Measurements from ENCODE around the gene NECTIN4.
"Not testable (repeated sequence)": the region's sequence is repeated elsewhere in the genome, so short reads cannot be mapped to it uniquely, and the experiment has no call there.

The NECTIN4 gene

DNA sequence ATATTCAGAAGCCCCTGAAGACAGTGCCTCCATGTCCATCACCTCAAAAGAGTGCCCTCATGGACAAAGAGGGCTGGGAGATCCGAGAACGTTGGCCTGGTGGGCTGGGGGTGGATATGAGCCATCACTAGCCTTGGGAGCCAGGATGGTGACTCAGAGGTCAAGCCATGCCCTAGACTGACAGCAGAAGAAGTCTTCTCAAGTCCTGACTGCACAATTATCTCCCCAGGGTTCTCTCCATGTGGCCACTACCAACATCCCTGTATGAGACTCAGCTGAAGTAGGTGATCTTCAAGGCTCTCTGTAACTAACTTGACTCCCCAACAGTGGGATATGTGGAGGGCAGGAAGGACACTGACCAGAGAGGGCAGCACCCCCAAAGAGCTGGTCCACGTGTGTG lies 36.5 kb downstream of the NECTIN4 start:
- DNase-seq, result no peak

DNA sequence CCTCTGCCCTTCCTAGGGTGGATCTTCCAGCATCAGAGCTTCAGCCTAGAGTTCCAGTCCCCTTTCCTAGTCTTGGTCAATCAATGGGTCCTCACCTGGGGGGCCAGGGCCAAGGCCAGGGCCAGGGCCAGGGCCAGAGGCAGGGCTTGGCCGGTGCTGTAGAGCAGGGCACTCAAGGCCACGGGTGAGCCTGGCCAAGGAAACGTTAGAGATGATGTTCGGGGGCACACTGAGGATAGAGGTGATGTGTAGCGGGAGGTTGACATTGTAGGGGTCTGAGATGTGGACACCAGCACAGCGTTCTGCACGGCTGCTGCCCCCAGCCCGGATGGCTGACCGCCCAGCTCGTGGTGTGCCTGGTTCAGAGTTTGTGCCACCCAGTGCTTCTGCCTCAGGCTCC lies 38.1 kb downstream of the NECTIN4 start:
- no peak for DNase-seq

DNA sequence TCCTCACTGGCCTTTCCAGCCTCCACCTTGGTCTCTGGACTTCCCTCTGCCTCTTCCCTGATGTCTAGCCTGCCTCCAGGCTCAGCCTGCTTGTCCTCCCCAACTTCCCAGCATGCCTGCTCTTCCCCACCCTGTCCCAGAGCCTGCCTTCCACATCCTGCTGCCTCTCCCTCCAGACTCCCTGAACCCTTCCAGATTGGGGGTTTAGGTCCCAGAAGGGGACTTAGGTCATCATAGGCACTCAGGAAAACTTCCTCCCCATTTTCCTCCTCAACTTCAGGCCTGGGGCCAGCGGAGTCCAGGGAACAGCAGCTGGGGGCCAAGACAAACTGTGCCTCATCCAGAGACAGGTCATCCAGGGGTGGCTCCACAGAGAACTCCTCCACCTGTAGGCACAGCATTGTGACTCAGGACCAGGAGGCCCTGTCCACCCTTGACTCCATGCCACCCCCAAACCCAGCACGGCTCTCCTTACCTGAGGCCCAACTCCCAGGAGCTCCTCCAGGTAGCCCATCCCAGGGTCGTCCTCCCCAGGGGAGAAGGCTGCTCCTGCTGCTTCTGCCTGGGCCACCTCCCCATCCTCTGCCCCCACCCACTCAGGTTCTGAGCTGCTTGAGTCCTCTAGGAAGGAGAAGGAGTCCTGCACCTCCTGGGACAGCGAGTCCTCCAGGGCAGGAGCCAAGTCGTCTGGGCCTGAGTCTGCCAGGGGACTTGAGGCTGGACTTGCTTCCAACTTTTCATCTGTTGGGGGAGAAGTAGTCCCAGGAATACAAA lies 40.2 kb downstream of the NECTIN4 start:
- DNase-seq, result no peak

DNA sequence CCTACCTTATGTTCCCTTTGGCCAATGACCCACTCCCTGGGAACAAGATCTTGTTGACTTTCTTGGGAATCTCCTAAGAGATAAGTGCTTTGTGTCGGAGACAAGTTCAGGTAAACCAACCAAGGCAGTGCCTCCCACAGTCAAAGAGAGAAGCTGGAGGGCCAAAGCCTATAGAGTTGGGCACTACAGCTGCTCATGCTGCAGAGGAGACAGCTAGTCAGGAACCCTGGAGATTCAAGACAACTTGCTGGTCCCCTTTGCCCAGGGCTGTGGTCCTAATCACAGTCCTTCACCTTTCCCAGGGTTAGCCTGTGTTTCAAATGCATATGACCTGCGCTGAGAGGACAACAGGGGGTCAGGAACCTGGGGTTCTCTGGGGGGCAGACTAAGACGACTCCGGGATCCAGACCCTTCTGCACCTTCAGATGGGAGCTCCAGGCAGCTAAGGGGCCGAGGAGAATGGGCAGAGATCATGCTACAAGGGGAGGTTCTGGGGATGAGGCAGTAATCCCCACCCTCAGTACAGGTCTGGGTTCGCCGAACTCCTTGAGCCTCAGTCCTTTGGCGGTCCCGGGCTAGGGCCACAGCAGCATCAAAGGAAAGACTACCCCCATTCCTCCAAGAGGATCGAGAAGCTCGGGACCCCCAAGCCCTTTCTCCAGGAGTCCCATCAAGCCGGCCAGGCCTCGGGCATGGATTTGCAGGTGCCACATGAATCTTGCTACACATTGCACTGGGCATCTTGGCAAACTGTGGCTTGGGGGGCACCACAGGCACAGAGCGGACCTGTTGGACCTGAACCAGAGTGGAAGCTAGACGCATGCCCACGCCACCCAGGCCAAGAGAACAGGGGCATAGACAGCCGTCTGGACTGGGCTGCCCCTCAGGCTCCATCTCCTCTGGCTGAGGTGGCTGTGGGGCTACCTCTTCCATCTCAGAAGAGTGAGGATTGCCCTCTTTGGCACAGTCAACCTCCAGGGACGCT lies 41.6 kb downstream of the NECTIN4 start:
- no peak for DNase-seq

DNA sequence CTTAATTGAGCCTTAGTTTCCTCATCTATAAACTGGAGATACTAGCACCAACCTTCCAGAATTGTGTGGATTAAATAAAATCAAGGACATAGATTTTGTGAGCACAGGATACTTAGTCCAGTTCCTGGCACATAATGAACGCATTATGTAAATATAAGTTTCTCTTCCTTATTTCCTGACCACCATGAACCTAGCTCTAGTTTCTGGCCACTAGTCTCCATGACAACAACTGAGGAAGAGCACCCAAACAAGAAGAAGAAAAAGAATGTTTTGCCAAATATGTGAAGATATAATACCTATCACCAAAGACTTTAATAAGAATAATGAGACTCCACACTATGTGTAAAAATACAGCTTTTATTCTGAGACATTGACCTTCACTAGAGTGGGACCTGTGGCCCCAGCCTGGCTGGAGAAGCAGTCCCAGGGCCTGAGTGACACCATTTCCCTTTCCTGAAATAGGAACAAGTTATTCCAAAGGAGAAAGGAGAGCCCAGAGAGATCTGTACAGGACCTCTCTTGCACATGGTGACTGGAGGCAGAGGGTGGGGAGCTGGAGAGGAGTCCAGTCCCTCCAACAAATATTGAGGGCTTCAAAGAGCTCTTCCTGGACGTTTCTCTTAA lies 42.6 kb downstream of the NECTIN4 start:
- no peak for DNase-seq

DNA sequence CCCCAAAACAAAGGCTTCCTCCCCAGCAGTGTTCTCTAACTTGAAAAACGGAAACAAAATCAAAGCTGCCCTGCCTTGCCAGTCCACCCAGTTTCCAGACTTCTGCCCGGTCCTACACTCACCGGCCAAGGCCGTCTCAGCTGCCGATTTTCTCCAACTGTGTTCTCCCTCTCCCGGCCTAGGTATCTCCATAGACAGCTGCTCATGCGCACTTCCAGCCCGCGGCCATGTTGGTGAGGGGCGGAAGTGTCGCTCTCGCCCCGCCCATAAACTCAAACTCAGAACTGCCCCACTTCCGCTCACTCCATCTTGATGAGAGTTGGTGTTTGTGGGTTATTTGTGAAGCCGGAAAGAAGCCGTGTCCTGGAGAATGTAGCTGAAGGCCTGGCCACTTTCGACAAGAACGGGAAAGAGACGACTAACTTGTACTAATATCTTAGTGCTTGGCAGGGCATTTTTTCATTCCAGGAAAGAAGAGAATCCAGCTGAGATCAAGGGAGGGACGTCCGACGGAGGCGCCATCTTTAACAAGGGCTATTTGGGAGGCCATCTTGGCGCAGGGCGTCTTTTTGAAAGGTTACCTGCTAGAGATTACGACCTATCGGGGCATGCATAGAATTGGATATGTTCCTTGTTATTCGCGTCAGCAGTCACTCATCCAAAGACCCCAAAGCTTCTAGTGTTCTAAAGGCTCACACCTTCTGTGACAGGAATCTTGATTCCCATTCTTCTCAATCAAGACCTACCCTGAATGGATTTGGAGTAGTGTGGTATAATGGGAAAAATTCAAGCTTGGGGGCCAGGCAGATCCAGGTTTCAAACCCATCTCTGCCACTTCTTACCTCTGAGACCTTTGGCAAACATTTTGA lies 43.4 kb downstream of the NECTIN4 start, which contains the start of gene USF1:
Gene USF1, minus strand, starts transcription at position 242 of the 869 bp plus-strand sequence. CDS start 2,702 bp downstream, outside the sequence.
- peak; percentile 74 to 97 (median 88) for DNase-seq

DNA sequence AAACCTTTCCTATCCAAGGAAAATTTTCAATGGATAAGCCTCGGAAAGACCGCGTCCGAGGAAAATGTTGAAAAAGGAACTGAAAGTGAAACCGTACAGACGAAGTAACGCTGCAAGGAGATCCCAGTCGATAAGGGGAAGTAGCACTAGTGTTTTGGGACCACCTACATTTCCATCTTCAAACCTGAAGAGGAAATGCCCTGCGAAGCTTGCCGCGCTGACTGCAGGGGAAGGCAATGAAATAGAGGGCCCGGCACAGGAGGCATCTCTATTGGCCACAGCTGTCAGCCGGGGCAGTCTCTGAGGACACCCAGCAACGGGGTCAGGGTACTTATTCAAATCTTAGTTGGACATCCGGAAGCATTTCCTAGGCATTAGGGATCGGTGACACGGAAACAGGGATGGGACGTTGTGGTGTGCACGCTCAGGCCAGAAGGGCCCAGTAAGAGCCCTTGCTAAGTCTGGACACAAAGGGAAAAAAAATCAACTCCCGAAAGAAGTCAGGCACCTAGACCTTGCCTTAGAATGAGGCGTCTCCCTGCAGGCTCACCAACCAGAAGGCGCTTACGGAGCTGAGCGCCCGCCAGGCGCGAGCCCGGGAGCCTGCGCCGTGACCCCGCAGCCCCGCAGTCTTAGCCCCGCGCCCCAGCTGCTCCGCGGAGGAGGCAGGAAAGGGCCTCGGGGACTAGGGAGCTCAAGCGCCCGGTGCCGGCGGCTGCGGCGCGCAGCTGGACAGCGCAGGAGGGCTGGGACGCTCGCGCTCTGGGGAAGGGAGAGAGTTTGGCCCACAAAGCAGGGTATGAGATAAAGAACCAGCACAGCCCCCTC lies 44.2 kb downstream of the NECTIN4 start:
- DNase-seq, result peak in 3 of 5 experiments; percentile 45 to 83 (median 64)

DNA sequence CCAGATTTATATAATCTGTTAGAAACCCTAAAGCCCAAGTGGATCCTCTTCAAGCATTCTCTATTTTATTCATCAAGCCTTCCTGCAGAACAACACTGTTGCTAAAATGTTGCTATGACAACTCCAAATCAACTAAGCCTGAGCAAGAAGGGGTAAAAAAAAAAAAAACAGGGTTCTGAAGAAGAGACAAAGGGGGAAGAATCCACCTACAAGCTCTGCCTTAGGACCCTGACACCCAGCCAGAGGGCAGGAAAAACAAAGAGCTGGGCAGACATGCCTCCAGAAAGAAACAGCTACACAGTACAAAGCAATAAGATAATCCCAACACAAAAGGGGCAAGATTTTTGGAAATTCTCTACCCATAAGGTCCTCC lies 44.8 kb downstream of the NECTIN4 start:
- DNase-seq, result peak in 2 of 5 experiments; percentile 35 to 65

DNA sequence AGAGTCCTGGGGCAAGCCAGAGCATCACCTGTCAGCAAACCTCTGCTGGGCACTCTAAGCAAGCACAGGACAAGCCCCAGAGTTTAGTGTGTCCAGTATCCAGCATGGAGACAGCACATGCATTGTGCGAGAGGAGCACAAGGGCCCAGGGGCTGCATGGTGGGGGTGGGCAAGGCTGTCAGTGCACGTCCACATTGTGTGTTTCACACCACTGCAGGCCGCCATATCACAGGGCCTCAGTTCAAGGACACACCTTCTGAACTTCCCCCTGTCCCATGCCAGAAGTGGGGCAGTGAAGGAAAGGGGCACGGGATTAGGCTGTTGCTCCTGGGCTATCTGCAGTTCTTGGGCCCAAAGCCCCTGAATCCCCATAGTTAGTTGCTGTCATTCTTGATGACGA lies 49.8 kb downstream of the NECTIN4 start:
- DNase-seq, result no peak

DNA sequence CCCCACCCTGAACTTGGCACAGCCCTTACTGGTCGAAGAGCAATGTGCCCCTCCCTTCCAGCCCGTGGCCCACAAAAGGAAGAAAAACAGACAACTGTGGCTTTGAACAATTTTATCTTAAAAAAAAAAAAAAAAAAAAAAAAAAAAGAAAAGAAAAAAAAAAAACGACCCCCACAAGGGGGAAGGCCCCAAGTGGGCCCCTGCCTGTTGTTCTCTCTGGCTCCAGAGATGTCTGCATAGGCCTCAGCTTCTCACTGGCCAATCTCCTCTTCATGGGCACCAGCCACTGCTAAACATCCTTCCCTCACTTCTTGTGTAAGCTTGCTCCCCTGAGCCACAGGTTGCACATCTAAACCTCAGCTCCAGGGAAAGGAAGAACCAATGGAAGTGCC lies 50.2 kb downstream of the NECTIN4 start:
- DNase-seq, result no peak

DNA sequence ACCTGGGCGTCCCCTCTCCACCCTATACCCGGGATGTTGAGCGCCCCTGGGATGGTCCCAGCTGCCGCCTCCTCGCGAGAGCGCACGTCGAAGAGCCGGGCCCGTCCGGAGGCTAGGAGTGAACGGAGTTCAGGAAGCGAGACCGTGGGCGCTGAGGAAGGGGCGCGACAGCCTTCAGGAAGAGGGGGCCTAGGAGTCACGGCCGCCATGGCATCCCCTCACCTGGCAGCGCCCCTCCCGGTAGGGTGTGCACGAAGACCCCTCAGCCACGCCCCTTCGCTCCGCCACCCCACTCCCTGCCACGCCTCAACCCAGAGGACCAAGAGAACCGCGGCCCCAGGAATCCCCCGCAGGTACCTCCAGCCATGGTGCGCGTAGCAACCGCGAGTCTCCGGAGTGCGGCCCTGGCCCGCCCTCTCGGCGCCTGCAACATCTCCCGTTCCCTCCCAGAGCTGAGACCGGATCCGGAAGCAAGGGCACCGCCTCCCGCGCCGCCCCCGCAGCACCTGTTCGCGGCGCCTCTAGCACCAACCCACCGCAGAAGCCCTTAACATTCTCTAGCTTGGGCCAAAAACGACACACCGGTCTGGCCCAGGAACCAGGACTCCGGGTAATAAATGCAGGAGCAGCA lies 50.7 kb downstream of the NECTIN4 start, which contains the start of gene TSTD1:
Gene TSTD1, minus strand, starts transcription at position 442 of the 631 bp plus-strand sequence. Its CDS starts 75 bp downstream, at position 367.
- peak; percentile 78 to 92 (median 85) for DNase-seq

DNA sequence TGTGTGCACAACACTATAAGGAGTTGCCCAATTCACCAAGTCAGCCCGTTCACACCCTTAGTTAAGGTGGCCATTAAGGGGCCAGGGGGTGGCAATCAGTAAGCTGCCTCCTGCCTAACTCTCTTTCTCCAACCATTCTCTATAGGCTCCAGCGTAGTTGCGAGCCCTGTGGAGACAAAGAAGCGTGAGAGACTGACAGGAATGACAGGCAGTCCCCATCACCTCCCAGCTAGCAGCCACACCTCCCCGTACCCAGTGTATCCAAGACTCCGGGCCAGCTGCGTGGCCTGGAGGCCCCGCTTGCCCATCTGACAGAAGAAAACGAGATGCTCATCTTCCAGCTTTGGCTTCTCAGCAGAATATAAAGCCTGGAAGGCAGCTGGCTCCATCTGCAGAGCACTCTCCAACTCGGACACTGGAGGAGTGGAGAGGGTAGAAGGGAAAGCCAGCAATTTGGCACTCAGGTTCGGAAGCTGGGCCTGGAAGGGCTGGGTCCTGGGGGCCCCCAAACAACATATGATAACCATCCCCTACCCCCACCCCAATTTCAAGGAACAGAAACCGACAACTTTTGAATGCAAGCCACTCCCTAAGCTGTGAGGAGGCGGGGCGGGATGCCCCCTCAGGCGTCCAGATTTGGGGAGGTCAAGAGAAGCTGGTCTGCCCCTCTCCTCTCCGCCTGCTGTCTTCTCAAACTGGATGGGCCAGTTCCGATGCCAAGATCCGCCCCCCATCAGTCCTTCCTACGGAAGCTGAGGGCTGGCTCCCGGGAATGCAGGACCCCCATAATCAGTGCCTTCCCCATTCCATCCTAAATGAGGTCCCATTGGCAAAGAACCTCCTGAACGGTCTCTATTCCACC lies 51.5 kb downstream of the NECTIN4 start:
- DNase-seq, result no peak

DNA sequence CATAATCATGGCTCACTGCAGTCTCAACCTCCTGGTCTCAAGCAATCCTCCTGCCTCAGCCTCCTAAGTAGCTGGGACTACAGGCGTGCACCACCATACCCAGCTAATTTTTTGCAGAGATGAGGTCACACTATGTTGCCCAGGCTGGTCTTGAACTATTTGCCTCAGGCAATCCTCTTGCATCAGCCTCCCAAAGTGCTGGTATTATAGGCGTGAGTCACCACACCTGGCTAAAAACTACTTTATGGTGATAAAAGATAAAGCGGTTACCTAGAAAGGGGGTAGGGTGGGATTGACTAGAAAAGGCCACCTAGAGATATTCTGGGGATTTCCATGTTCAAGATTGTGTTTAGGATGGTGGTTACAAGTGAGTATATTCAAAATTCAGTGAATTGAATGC lies 55.6 kb downstream of the NECTIN4 start:
- peak in 1 of 5 experiments; percentile 48 for DNase-seq

DNA sequence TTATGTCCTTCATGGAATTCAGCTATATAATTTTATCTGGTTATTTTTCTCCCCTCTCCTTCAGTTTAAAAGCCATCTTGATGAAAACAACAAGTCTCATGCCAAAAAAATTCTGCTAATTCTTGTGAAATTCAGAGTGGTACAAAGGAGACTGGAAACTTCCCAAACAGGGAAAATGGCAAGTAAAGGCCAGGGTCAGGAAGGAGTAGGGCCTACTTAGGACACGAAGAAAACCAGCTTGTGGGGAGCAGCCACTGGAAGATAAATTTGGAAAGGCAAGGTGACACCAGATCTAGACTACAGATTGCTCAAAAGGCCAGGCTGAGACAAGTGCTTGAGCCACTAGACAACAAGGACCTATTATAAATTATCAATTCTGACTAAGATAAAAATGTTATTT lies 56.9 kb downstream of the NECTIN4 start:
- DNase-seq, result no peak

DNA sequence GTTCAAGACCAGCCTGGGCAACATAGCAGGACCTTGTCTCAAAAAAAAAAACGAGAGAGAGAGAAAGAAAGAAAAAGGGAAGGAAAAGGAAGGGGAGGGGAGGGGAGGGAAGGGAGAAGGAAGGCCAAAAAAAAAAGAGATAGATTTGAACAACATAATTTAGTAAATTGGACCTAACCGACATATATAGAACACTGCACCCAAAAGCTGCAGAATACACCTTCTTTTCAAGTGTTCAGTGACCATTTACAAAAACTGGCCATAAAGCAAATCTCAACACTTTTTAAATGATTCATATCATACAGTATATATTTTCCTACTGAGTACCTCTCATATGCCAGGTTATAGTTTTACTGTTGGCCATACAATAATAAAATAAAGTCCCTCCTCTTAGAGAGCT lies 57.5 kb downstream of the NECTIN4 start:
- DNase-seq, result no peak

DNA sequence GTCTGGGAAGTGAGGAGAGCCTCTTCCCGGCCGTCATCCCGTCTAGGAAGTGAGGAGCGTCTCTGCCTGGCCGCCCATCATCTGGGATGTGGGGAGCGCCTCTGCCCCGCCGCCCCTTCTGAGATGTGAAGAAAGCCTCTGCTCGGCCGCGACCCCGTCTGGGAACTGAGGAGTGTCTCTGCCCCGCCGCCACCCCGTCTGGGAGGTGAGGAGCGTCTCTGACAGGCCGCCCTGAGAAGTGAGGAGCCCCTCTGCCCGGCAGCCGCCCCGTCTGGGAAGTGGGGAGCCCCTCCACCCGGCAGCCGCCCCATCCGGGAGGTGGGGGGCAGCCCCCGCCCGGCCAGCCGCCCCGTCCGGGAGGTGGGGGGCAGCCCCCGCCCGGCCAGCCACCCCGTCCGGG lies 59.9 kb downstream of the NECTIN4 start:
- not testable (repeated sequence) for DNase-seq

DNA sequence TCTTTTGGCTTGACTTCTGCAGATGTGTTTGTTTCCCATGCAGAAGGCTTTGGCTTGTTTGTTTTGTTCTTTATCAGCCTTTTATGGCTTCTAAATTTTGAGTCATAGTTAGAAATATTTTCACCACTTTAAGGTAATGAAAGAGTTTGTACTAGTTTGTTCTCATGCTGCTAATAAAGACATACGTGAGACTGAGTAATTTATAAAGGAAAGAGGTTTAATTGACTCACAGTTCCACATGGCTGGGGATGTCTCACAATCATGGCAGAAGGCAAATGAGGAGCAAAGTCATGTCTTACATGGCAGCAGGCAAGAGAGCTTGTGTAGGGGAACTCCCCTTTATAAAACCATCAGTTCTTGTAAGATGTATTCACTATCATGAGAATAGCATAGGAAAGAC lies 62.4 kb downstream of the NECTIN4 start:
- peak in 1 of 5 experiments; percentile 41 for DNase-seq

DNA sequence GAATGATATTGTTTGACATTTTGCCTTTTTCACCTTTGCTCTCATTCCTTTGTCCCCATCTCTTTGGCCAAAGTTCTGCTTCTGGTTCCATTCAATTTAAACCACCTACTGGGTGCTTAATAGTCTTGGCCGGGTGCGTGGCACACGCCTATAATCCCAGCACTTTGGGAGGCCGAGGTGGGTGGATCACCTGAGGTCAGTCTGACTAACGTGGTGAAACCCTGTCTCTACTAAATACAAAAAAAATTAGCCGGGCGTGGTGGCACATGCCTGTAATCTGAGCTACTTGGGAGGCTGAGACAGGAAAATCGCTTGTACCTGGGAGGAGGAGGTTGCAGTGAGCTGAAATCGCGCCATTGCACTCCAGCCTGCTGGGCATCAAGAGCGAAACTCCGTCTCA lies 66.9 kb downstream of the NECTIN4 start:
- DNase-seq, result not testable (repeated sequence)

DNA sequence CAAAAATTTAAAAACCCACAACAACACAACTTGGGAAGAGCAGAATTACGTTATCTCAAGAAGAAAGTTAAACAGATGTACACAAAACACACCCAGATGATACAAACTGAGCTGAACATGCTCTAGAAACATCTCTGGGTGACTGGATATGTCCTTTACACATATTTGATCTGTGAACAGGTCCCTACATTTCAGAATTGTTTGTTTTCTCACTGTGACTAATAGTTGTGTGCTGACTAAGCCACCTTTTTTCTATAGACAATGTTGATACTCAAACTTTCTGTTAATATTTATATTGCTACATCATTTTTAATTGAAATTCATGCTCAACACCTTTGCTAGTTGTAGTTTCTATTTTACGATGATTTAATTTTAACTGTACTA lies 67.4 kb downstream of the NECTIN4 start:
- DNase-seq, result no peak
